Limb (tissue), 2 donors: Measurements from ENCODE around the gene SP110.
"Not testable (repeated sequence)": the region's sequence is repeated elsewhere in the genome, so short reads cannot be mapped to it uniquely, and the experiment has no call there.

Source experiments
- DNase-seq, 2 donors: peaks; one replicate each; pipeline ENCODE4 v3.0.0-alpha.2; 2016; ENCODE audit errors: extremely low spot score in 2 of 2

Gene SP110

GRCh38 chr2:230127195-230127594 lies 92.6 kb downstream of the SP110 start:
- DNase-seq = no peak

DNA sequence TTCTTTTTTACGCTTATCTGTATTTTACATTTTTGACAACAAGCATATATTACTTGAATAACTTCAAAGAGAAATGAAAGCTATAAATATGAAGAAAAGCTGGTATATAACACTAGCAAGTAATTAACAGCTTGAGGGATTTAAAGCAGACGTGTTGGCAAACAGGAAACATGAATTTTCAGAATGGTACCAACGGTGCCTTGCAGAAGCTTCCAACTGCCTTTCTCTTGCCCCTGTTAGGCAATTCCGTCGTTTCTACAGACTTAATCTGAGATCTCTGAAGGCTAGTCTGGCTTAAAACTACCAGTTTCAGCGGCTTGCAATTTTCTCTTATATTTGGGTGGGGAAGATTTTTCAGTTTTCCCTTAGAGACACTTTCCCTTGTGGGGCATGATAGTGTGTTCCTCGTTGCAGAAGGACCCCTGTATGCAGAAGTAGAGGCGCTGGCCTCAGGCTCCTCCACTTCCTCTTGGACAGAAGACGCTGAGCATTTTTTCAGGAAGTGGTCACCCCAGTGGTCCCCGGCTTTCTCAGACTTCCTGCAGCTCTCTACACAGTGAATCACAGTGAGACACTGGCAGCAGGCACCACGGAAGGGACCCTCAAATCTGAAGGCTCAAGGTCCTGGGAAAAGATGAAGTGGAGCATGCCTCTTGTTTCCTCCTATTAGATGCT lies 94.9 kb downstream of the SP110 start:
- no peak for DNase-seq

- no peak for DNase-seq
Observed at GRCh38 chr2:230124235-230124634, 95.5 kb downstream of the SP110 start.

GRCh38 chr2:230120376-230120775 lies 99.4 kb downstream of the SP110 start:
- not testable (repeated sequence) for DNase-seq

DNA sequence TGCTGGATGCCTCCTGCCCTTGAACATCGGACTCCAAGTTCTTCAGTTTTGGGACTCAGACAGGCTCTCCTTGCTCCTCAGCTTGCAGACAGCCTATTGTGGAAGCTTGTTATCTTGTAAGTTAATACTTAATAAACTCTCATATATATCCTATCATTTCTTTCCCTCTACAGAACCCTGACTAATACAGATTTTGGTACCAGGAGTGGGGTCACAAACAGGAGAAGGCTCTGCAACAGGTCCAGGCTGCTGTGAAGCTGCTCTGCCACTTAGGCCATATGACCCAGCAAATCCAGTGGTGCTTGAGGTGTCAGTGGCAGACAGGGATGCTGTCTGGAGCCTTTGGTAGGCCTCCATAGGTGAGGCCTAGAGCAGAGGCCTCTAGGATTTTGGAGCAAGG lies 100.0 kb downstream of the SP110 start:
- DNase-seq = not testable (repeated sequence)
